HUES48 (cell line): ENCODE results near the gene FARP2.

Experiments used
- H3K27ac ChIP-seq: one replicate; pipeline ENCODE4 v1.7.0; 2013; ENCODE audit warnings: low read depth, low read length, inconsistent platforms
- H3K27me3 ChIP-seq: 2 replicates; pipeline ENCODE4 v1.6.1; 2013; ENCODE audit warnings: mild to moderate bottlenecking, low read length; ENCODE audit not compliant: control insufficient read depth, insufficient read depth
- H3K36me3 ChIP-seq: 2 replicates; pipeline ENCODE4 v1.6.1; 2013; ENCODE audit warnings: low read length; ENCODE audit not compliant: control insufficient read depth, insufficient read depth
- H3K4me1 ChIP-seq: 2 replicates; pipeline ENCODE4 v1.6.1; 2013; ENCODE audit warnings: mild to moderate bottlenecking, low read length; ENCODE audit not compliant: control insufficient read depth, insufficient read depth
- H3K4me3 ChIP-seq: 2 replicates; pipeline ENCODE4 v1.5.1; 2013; ENCODE audit warnings: mild to moderate bottlenecking, low read depth, low read length
- H3K9ac ChIP-seq: 2 replicates; pipeline ENCODE4 v1.6.1; 2013; ENCODE audit warnings: mild to moderate bottlenecking, low read depth, low read length, moderate library complexity
- H3K9me3 ChIP-seq: 2 replicates; pipeline ENCODE4 v1.6.1; 2013; ENCODE audit warnings: low read length; ENCODE audit not compliant: control insufficient read depth, insufficient read depth

The FARP2 gene

GRCh38 chr2:241355983-241356870 is at the start of gene FARP2:
FARP2 (plus strand) TSS chr2:241356285; CDS start chr2:241373108, 16,823 bp downstream.
- peak within 1 kb of the TSS; percentile 92 for H3K27ac ChIP-seq
- peaks cover 33% of the 10 kb centered on the region for H3K36me3 ChIP-seq
- H3K4me3 ChIP-seq, result peak within 1 kb of the TSS; percentile 83
- no peaks in the 10 kb centered on the region for H3K9me3 ChIP-seq
- H3K4me1 ChIP-seq, result peaks cover 19% of the 10 kb centered on the region
- no peaks in the 10 kb centered on the region for H3K27me3 ChIP-seq
- peak within 1 kb of the TSS; percentile 51; the same call in 1 of the 2 replicates for H3K9ac ChIP-seq

GRCh38 chr2:241307055-241307454 is 49.0 kb upstream of the FARP2 start:
- Histone ChIP-seq H3K27me3 (no peaks in the 10 kb centered on the region), H3K36me3 (peaks cover 5% of the 10 kb centered on the region; the same call in 1 of the 2 replicates), H3K27ac (no peak overlapping the region), H3K4me3 (no peak overlapping the region), H3K4me1 (peaks cover 36% of the 10 kb centered on the region), H3K9me3 (no peaks in the 10 kb centered on the region), H3K9ac (no peak overlapping the region)

GRCh38 chr2:241308267-241308666 is 47.8 kb upstream of the FARP2 start:
- Histone ChIP-seq H3K36me3 (peaks cover 5% of the 10 kb centered on the region; the same call in 1 of the 2 replicates), H3K9me3 (no peaks in the 10 kb centered on the region), H3K27ac (no peak overlapping the region), H3K4me1 (peaks cover 37% of the 10 kb centered on the region), H3K27me3 (no peaks in the 10 kb centered on the region), H3K9ac (no peak overlapping the region), H3K4me3 (no peak overlapping the region)

GRCh38 chr2:241308832-241309500 is 47.1 kb upstream of the FARP2 start:
- Histone ChIP-seq H3K27ac (no peak overlapping the region), H3K4me1 (peaks cover 42% of the 10 kb centered on the region), H3K27me3 (no peaks in the 10 kb centered on the region), H3K9ac (no peak overlapping the region), H3K36me3 (peaks cover 5% of the 10 kb centered on the region; the same call in 1 of the 2 replicates), H3K4me3 (no peak overlapping the region), H3K9me3 (no peaks in the 10 kb centered on the region)

- Histone ChIP-seq H3K36me3 (peaks cover 5% of the 10 kb centered on the region; the same call in 1 of the 2 replicates), H3K27ac (no peak overlapping the region), H3K4me3 (no peak overlapping the region), H3K4me1 (peaks cover 44% of the 10 kb centered on the region), H3K9ac (no peak overlapping the region), H3K27me3 (no peaks in the 10 kb centered on the region), H3K9me3 (no peaks in the 10 kb centered on the region)
Measured at GRCh38 chr2:241309684-241310117, 46.4 kb upstream of the FARP2 start.

GRCh38 chr2:241310917-241311566 is 45.0 kb upstream of the FARP2 start:
- no peak overlapping the region for H3K4me3 ChIP-seq
- H3K9me3 ChIP-seq, result no peaks in the 10 kb centered on the region
- no peaks in the 10 kb centered on the region for H3K27me3 ChIP-seq
- H3K9ac ChIP-seq, result no peak overlapping the region
- H3K27ac ChIP-seq, result no peak overlapping the region
- H3K36me3 ChIP-seq, result peaks cover 5% of the 10 kb centered on the region; the same call in 1 of the 2 replicates
- H3K4me1 ChIP-seq, result peaks cover 44% of the 10 kb centered on the region

- H3K9me3 ChIP-seq, result no peaks in the 10 kb centered on the region
- no peaks in the 10 kb centered on the region for H3K27me3 ChIP-seq
- peaks cover 46% of the 10 kb centered on the region for H3K4me1 ChIP-seq
- peak overlapping the region; percentile 9 for H3K27ac ChIP-seq
- no peak overlapping the region for H3K4me3 ChIP-seq
- peaks cover 5% of the 10 kb centered on the region; the same call in 1 of the 2 replicates for H3K36me3 ChIP-seq
- H3K9ac ChIP-seq, result no peak overlapping the region
Measured at GRCh38 chr2:241312082-241312481, 44.0 kb upstream of the FARP2 start.

- Histone ChIP-seq H3K27ac (no peak overlapping the region), H3K4me1 (peaks cover 46% of the 10 kb centered on the region), H3K4me3 (peak overlapping the region; percentile 92), H3K9ac (no peak overlapping the region), H3K9me3 (no peaks in the 10 kb centered on the region), H3K36me3 (peaks cover 11% of the 10 kb centered on the region), H3K27me3 (no peaks in the 10 kb centered on the region)
Measured at GRCh38 chr2:241313543-241314095, 42.5 kb upstream of the FARP2 start.

GRCh38 chr2:241314226-241315092 is 41.6 kb upstream of the FARP2 start:
- H3K4me3 ChIP-seq, result peak overlapping the region; percentile 92
- no peaks in the 10 kb centered on the region for H3K9me3 ChIP-seq
- peaks cover 47% of the 10 kb centered on the region for H3K4me1 ChIP-seq
- H3K27me3 ChIP-seq, result no peaks in the 10 kb centered on the region
- peaks cover 11% of the 10 kb centered on the region; the same call in 1 of the 2 replicates for H3K36me3 ChIP-seq
- peak overlapping the region; percentile 98 for H3K27ac ChIP-seq
- peak overlapping the region; percentile 98 for H3K9ac ChIP-seq
